Fibroblast of skin of left biceps (primary cell): ENCODE measurements around the gene TEDC1.
"Not testable (repeated sequence)": the region's sequence is repeated elsewhere in the genome, so short reads cannot be mapped to it uniquely, and the experiment has no call there.

ENCODE experiments used
- DNase-seq, 2 experiments: peaks; one replicate each; pipeline ENCODE4 v3.0.0-alpha.2; 2013; ENCODE audit warnings: low read depth in 2 of 2

TEDC1 gene

GRCh38 chr14:105537580-105538474 lies 46.8 kb downstream of the TEDC1 start:
- DNase-seq, result no peak

GRCh38 chr14:105538481-105539049 lies 47.5 kb downstream of the TEDC1 start:
- DNase-seq, result no peak

GRCh38 chr14:105540811-105541210 lies 49.8 kb downstream of the TEDC1 start:
- DNase-seq, result no peak

- no peak for DNase-seq
Measured at GRCh38 chr14:105541218-105541875, 50.3 kb downstream of the TEDC1 start.

GRCh38 chr14:105545676-105546075 lies 54.6 kb downstream of the TEDC1 start:
- not testable (repeated sequence) for DNase-seq

GRCh38 chr14:105546410-105546809 lies 55.4 kb downstream of the TEDC1 start:
- DNase-seq, result not testable (repeated sequence)

GRCh38 chr14:105547072-105547471 lies 56.0 kb downstream of the TEDC1 start:
- DNase-seq, result not testable (repeated sequence)

GRCh38 chr14:105547741-105548169 lies 56.7 kb downstream of the TEDC1 start:
- DNase-seq, result no peak
